ENCODE measurements around the gene CAMK2D.
"Not testable (repeated sequence)": the region's sequence is repeated elsewhere in the genome, so short reads cannot be mapped to it uniquely, and the experiment has no call there.

The CAMK2D gene

GRCh38 chr4:113761620-113762185 is at the start of gene CAMK2D:
CAMK2D (minus strand) TSS chr4:113761738; CDS start chr4:113761068, 670 bp downstream.
- peak; percentile 70 to 73 for DNase-seq

DNA sequence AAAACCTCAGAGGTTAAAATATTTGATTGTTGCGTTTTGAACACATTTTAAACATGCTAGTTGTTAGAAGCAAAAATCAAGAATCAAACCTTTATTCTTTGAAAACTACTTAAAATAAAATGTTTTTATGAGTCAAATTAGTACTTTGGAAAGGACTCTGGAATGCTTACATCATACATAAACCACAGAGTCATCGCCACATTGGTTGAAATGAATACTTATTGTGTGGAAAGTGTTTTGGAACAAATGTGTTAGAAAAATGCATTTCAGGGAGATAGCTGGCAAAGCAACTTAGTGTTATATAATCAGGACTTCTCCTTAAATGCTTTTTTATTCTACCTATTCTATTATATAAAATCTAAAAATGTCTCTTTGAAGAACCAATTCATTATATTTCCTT is 49.4 kb upstream of the CAMK2D start:
- no peak for DNase-seq

GRCh38 chr4:113809311-113809710 is 47.8 kb upstream of the CAMK2D start:
- peak in 1 of 2 donors; percentile 36 for DNase-seq

DNA sequence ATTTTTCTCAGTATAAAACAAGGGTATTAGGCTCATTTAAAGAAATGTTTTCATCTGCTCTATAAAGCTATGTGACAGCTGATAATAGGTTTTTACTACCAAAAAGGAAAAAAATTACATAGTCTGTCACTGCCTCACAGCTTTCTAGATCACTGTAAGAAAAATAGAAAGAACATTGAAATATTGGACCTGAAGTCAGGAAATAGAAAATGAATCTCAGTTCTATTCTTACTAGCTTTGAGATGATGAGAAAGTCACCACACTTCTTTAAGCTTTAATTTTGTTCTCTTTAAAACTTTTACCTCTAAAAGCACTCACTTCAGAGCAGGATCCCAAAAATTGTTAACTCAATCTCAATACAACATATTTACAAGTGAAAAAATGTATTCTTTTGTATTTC is 45.3 kb upstream of the CAMK2D start:
- DNase-seq = no peak

GRCh38 chr4:113801882-113802281 is 40.3 kb upstream of the CAMK2D start:
- DNase-seq = no peak

GRCh38 chr4:113796381-113796780 is 34.8 kb upstream of the CAMK2D start:
- not testable (repeated sequence) for DNase-seq

GRCh38 chr4:113790478-113790877 is 28.9 kb upstream of the CAMK2D start:
- no peak for DNase-seq

DNA sequence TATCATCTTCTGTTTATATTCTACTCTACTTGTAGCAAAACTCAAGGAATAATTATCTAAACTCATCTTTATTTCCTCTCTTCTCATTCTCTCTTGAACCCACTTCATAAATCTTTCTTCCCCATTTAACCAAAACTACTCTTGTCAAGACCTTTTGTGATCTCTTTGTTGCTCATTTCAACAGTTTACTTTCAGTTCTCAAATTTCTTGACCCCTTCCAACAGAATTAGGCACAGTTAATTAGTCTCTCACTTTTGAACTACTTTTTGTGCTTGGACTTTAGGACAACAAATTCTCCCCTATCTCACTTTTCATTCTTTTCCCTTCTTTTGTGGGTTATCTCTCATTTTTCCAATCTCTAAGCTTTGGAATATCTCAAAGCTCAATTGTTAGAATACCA is 27.4 kb upstream of the CAMK2D start:
- DNase-seq = no peak

GRCh38 chr4:113785781-113786180 is 24.2 kb upstream of the CAMK2D start:
- DNase-seq = no peak

DNA sequence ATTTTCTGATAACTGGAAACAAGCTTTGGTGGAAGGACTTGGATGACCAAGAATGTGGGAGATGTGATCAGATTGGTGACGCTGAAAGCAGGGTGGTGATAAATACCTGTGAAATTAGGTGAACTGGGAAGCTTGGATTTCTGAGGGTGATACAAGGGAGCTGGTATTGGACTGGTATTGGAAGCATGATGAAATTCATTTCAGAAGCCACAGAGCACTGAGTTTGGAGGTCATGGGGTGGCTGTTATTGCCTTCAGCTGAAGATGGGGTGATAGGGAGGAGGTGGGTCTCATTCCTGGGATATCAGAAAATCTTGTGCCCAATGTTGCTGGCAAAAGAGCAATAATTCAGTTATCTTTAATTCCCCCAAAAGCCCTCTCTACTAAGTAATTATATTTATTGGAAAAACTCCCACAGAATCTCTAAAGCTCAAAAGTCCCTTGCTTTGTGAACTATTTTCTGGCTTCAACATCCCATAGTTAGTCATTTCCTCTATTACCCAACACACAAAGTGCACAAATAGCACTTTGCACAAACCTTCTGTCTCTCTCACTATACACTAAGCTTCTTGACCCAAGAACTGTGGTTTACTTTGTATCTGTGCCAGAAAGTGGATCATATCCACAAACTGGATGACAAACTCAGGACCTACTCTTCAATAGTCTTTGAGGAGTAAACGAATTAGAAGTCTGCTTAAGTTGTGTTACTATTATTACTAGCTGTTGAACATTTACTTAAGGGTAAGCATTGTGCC is 23.1 kb upstream of the CAMK2D start:
- DNase-seq = peak in 1 of 2 donors; percentile 2

DNA sequence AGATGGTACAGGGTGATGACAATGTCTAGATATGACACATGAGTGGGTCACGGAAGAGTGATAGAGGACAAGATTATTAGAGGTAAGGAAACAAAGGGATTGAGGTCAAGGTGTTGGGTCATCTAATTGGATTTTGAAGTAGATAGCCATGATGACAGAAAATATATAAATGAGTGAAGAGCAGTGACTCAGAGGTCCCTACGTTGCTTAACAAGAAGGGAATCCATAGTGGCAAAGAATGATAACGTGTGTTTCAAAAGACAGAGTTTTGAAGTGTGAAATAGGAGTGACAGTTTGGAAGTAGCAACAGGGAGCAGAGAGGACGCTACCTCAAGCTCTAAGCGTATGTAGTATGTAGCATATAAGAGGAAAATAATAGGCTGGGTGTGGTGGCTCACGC is 22.2 kb upstream of the CAMK2D start:
- DNase-seq = no peak

GRCh38 chr4:113783289-113783688 is 21.8 kb upstream of the CAMK2D start:
- no peak for DNase-seq

GRCh38 chr4:113781439-113782040 is 20.0 kb upstream of the CAMK2D start:
- peak in 1 of 2 donors; percentile 10 for DNase-seq

DNA sequence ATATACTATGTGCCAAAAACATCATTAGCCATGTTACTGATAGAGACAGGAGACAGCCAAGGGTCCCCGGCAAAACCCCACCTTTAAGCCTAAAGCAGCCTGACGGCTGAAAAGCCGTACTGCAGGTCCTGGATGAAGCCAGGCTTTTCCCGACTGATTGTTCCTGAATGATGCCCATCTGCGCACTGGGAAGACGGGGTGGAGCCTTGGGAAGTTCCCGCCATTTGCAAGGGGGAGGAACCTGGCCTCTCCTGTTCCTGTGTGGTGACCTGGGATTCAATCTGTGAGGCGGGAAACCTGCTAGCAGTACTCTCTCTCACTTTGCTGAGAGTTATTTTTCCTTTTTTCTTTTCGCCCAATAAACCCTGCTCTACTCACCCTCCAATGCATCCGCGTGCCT is 15.1 kb upstream of the CAMK2D start:
- DNase-seq = no peak

GRCh38 chr4:113776016-113776415 is 14.5 kb upstream of the CAMK2D start:
- DNase-seq = no peak

DNA sequence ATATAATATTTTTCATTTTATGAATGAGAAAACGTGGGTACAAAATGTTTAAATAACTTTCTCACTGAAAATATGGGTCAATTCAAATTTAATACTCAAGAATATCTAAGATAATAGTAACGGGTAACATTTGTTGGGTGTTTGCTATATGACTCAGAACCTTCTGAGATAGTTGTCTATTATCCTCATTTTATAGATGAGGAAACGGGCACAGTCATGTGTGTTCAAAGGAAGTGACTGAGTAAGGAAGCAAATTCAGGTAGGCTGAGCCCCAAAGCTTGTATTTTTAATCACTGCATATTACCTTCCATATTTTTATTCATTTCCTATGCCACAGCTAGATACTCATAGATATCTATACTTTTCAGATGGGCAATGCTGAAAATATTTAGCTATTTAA is 12.2 kb upstream of the CAMK2D start:
- DNase-seq = no peak

- no peak for DNase-seq
These were observed 11.5 kb upstream of the CAMK2D start for GRCh38 chr4:113773014-113773413.

DNA sequence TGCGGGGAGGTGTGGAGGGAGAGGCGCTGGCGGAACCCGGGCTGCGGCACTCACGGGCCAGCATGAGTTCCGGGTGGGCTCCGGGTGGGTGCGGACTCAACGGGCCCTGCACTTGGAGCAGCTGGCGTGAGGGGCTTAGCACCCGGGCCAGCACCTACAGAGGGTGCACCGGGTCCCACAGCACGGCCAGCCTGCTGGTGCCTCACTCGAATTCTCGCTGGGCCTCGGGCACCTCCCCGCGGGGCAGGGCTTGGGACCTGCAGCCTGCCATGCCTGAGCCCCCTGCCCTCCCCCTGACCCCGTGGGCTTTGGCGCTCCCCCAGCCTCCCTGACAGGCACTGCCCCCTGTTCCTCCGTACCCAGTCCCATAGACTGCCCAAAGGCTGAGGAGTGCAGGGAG is 10.8 kb upstream of the CAMK2D start:
- DNase-seq = no peak

- DNase-seq = no peak
These were observed 8.2 kb upstream of the CAMK2D start for GRCh38 chr4:113769744-113770143.

GRCh38 chr4:113768952-113769351 is 7.4 kb upstream of the CAMK2D start:
- no peak for DNase-seq

- no peak for DNase-seq
These were observed 5.3 kb upstream of the CAMK2D start for GRCh38 chr4:113766882-113767281.

DNA sequence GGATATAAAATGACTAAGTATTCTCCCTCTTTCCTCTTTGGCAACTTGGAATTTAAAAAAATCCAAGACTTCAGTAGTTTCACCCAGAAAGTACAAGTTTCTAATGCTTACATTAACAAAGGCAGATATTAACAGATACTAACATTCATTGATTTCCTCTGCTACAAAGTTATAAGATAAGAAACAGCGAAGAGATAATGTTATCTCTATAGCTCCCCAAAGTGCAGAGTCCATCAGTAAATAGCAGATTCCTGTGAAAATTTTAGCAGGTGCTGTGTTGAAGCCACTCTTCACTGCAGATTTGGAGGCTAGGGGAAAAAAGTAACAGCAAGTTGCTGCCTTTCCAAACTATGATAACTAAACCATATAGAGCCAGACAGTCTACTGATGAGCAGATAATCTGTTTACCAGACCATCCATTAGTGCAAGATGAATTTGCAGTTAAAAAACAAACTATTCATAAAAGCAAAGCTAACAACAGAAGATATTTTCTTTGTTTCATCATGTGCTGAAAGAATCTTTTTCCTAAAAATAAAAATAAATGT is 3.3 kb upstream of the CAMK2D start:
- DNase-seq = no peak

DNA sequence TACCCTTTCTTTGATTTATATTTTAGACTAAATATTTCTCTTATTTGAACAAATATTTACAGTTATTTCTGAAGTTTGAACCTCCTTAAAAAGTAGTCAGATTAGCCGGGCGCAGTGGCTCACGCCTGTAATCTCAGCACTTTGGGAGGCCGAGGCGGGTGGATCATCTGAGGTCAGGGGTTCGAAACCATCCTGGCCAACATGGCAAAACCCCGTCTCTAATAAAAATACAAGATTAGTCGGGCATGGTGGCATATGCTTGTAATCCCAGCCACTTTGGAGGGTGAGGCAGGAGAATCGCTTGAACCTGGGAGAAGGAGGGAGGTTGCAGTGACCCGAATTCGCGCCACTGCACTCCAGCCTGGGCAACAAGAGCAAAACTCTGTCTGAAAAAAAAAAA is 2.4 kb upstream of the CAMK2D start:
- not testable (repeated sequence) for DNase-seq

DNA sequence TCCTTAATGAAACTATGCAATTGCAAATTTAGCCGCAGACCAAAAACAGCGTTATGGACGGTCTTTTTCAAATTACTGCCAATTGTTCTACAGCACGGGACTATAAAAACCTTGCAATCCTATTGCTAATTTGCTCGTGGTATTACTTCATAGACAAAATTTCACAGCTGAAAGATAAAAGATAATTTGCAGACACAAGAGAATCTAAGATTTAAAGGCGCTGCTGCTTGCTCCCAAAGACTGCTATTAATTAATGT is 1.4 kb upstream of the CAMK2D start:
- DNase-seq = no peak

All from bone marrow (tissue), 2 donors.